ENCODE data around the gene CUL4A.

- TF ChIP-seq EZH2 (IDR thresholded peaks at IDR 0.05; ENCODE audit: low read length, missing control alignments) (no peak), CTCF (conservative IDR thresholded peaks at IDR 0.05 in 1 of 2, IDR thresholded peaks at IDR 0.05 in 1 of 2; ENCODE audit: low read depth in 1 of 2, low read length in 2 of 2) (no peak)
Measured at GRCh38 chr13:113187883-113188665, 21.3 kb upstream of the CUL4A start.

Data from fibroblast of lung (primary cell).